Measurements from ENCODE around the gene RTN4RL2.
A peak's percentile ranks its signal among the peaks of the same experiment; 100 is the strongest.

The RTN4RL2 gene

GRCh38 chr11:57490456-57491248 lies 30.3 kb downstream of the RTN4RL2 start:
- no peak overlapping the region for H3K4me3 ChIP-seq (ENCODE audit: low read depth, low read length)
- TF ChIP-seq, protein P1, sequence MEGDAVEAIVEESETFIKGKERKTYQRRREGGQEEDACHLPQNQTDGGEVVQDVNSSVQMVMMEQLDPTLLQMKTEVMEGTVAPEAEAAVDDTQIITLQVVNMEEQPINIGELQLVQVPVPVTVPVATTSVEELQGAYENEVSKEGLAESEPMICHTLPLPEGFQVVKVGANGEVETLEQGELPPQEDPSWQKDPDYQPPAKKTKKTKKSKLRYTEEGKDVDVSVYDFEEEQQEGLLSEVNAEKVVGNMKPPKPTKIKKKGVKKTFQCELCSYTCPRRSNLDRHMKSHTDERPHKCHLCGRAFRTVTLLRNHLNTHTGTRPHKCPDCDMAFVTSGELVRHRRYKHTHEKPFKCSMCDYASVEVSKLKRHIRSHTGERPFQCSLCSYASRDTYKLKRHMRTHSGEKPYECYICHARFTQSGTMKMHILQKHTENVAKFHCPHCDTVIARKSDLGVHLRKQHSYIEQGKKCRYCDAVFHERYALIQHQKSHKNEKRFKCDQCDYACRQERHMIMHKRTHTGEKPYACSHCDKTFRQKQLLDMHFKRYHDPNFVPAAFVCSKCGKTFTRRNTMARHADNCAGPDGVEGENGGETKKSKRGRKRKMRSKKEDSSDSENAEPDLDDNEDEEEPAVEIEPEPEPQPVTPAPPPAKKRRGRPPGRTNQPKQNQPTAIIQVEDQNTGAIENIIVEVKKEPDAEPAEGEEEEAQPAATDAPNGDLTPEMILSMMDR (IDR thresholded peaks at IDR 0.05; ENCODE audit: low read depth, low read length): no peak
- no peak for DNase-seq (ENCODE audit: low read depth, low spot score)
- in situ Hi-C loops (cut with HindIII; ENCODE audit: low sequenced_read_pairs): no loop called here

DNA sequence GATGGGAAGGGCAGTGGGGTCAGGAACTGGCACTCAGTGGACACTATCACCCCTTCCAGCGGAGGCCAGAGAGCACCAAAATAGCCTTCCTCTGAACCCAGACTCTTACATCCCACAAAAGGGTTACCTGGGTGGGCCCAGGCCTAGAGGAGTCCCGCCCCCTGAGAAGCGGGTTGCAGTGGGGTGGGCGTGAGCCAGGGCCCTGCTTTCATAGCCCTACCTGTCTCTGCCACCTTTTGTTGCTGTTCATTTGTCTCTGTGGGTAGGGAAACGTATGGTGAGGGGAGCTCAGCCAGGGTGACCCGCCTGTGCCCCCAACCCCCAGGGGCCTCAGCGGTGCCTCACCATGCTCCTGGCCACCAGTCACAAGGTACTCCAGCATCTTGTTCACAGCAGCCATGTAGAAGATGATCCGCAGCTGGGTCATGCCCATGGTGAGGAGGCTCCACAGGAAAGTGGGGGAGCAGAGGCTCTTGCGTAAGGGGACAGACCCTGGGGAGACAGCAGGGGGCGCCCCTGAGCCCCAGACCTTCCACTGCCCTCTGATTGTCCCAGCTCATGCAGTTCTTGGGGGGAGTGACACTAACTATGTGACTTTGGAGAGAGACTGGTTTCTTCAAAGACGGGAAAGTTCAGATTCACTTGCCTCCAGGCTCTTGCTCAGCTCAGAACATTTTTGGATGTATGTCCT lies 31.2 kb downstream of the RTN4RL2 start:
- no peak for DNase-seq (ENCODE audit: low read depth, low spot score)
- TF ChIP-seq, protein P1 (IDR thresholded peaks at IDR 0.05; ENCODE audit: low read depth, low read length): peak; percentile 71
- no peak overlapping the region for H3K4me3 ChIP-seq (ENCODE audit: low read depth, low read length)
- in situ Hi-C loops (cut with HindIII; ENCODE audit: low sequenced_read_pairs): no loop called here

DNA sequence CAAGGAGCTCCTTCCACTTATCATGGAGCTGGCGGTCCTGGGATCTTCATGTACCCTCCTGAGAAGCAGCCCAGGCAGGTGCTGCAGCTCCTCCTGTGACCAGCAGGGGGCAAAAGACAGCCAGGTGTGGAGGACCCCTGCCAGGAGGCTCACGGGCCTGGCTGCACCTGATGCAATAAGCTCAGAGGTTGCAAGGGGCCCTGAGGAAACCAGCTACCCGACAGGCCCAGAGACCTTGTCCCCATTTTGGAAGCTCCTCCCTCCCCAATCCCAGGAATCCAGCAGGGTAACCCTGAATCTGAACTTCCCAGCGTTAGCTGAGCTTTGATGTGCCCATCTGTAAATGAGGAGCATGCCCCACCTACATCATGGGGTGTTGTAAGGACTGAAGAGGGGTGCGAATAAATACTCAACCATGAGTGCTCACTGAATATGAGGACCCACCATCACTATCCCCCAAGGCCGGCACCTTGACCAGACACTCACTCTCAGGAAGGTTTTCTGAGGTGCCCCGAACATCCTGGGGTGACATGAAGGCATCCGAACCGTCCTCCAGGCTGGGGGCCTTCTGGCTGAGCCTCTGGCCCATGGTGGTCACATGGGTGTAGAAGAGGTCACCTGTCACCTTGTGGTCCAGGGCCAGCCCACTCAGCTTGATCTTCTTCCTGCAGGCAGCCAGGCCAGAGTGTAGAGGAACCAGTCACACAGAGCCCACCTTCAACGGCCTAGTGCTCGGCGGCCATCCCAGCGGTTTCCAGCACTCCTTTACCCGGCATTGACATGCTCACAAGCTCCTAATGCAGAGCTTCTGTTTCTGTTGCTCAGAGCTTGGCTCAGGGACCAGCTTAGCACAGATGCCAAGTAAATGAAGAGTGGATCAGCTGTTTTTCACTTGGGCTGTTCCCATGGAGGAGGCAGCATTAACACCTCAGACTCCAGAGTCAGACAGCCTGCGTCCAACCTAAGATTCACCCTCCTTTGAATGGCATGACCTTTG lies 33.5 kb downstream of the RTN4RL2 start:
- DNase-seq (ENCODE audit: low read depth, low spot score): peak; percentile 30
- in situ Hi-C loops (cut with HindIII; ENCODE audit: low sequenced_read_pairs): no loop called here
- TF ChIP-seq, protein P1 (IDR thresholded peaks at IDR 0.05; ENCODE audit: low read depth, low read length): peak; percentile 96
- H3K4me3 ChIP-seq (ENCODE audit: low read depth, low read length): no peak overlapping the region

GRCh38 chr11:57496109-57496820 lies 35.9 kb downstream of the RTN4RL2 start:
- H3K4me3 ChIP-seq (ENCODE audit: low read depth, low read length): no peak overlapping the region
- TF ChIP-seq, protein P1 (IDR thresholded peaks at IDR 0.05; ENCODE audit: low read depth, low read length): no peak
- in situ Hi-C loops (cut with HindIII; ENCODE audit: low sequenced_read_pairs): no loop called here
- no peak for DNase-seq (ENCODE audit: low read depth, low spot score)

GRCh38 chr11:57497303-57498247 lies 37.2 kb downstream of the RTN4RL2 start:
- TF ChIP-seq, protein P1 (IDR thresholded peaks at IDR 0.05; ENCODE audit: low read depth, low read length): no peak
- in situ Hi-C loops (cut with HindIII; ENCODE audit: low sequenced_read_pairs): no loop called here
- H3K4me3 ChIP-seq (ENCODE audit: low read depth, low read length): no peak overlapping the region
- DNase-seq (ENCODE audit: low read depth, low spot score): no peak
